ENCODE data around the gene PACRG. TPM values are rescaled to one million over a fixed set of nuclear protein-coding genes. Genes with fewer than 3 reads are reported as not detected.

PACRG gene
- total RNA-seq, 2 donors from 2014 or later, result 2.8 to 21.3 TPM

GRCh38 chr6:162866656-162867055 is 138.9 kb downstream of the PACRG start:
- Histone ChIP-seq H3K27ac (no peak overlapping the region), H3K36me3 (no peaks in the 10 kb centered on the region), H3K27me3 (no peaks in the 10 kb centered on the region), H3K4me3 (no peak overlapping the region), H3K9me3 (no peaks in the 10 kb centered on the region), H3K4me1 (no peaks in the 10 kb centered on the region)
- no peak for TF ChIP-seq CTCF (IDR thresholded peaks at IDR 0.05)
- no peak for DNase-seq (ENCODE audit: low spot score)

GRCh38 chr6:162868397-162868796 is 140.6 kb downstream of the PACRG start:
- no peak for TF ChIP-seq CTCF (IDR thresholded peaks at IDR 0.05)
- no peak for DNase-seq (ENCODE audit: low spot score)
- no peaks in the 10 kb centered on the region for H3K27me3 ChIP-seq
- H3K27ac ChIP-seq, result no peak overlapping the region
- H3K36me3 ChIP-seq, result no peaks in the 10 kb centered on the region
- no peak overlapping the region for H3K4me3 ChIP-seq
- H3K4me1 ChIP-seq, result no peaks in the 10 kb centered on the region
- H3K9me3 ChIP-seq, result no peaks in the 10 kb centered on the region

GRCh38 chr6:162871966-162872365 is 144.2 kb downstream of the PACRG start:
- Histone ChIP-seq H3K9me3 (no peaks in the 10 kb centered on the region), H3K27me3 (no peaks in the 10 kb centered on the region), H3K27ac (no peak overlapping the region), H3K36me3 (no peaks in the 10 kb centered on the region), H3K4me3 (no peak overlapping the region), H3K4me1 (no peaks in the 10 kb centered on the region)
- no peak for TF ChIP-seq CTCF (IDR thresholded peaks at IDR 0.05)
- DNase-seq (ENCODE audit: low spot score), result no peak

- Histone ChIP-seq H3K36me3 (no peaks in the 10 kb centered on the region), H3K27ac (no peak overlapping the region), H3K4me1 (no peaks in the 10 kb centered on the region), H3K4me3 (no peak overlapping the region), H3K9me3 (no peaks in the 10 kb centered on the region), H3K27me3 (no peaks in the 10 kb centered on the region)
- no peak for DNase-seq (ENCODE audit: low spot score)
- TF ChIP-seq CTCF (IDR thresholded peaks at IDR 0.05), result no peak
Observed at GRCh38 chr6:162873537-162873936, 145.8 kb downstream of the PACRG start.

GRCh38 chr6:162875070-162875469 is 147.3 kb downstream of the PACRG start:
- H3K4me1 ChIP-seq, result no peaks in the 10 kb centered on the region
- no peak for TF ChIP-seq CTCF (IDR thresholded peaks at IDR 0.05)
- no peaks in the 10 kb centered on the region for H3K9me3 ChIP-seq
- H3K4me3 ChIP-seq, result no peak overlapping the region
- no peak for DNase-seq (ENCODE audit: low spot score)
- no peaks in the 10 kb centered on the region for H3K36me3 ChIP-seq
- H3K27ac ChIP-seq, result no peak overlapping the region
- no peaks in the 10 kb centered on the region for H3K27me3 ChIP-seq

- TF ChIP-seq CTCF (IDR thresholded peaks at IDR 0.05), result no peak
- no peaks in the 10 kb centered on the region for H3K9me3 ChIP-seq
- no peak for DNase-seq (ENCODE audit: low spot score)
- H3K4me1 ChIP-seq, result no peaks in the 10 kb centered on the region
- no peak overlapping the region for H3K4me3 ChIP-seq
- no peaks in the 10 kb centered on the region for H3K36me3 ChIP-seq
- H3K27ac ChIP-seq, result no peak overlapping the region
- no peaks in the 10 kb centered on the region for H3K27me3 ChIP-seq
Observed at GRCh38 chr6:162882801-162883481, 155.2 kb downstream of the PACRG start.

Data from right atrium auricular region (tissue), 2 donors.